A549 treated with CORT108297 at 1 μM for 4 hours (cell line): ENCODE measurements around the gene ACIN1. TPM values are rescaled to one million over a fixed set of nuclear protein-coding genes. Genes with fewer than 3 reads are reported as not detected.

Experiments
- total RNA-seq: library from RNA; stranded (reverse); fragments of 200-300 nt; extraction: Qiagen RNA extraction; gene quantifications from 5 replicates; pipeline ENCODE4 v1.2.3, GENCODE V29; 2022

Gene ACIN1, protein sequence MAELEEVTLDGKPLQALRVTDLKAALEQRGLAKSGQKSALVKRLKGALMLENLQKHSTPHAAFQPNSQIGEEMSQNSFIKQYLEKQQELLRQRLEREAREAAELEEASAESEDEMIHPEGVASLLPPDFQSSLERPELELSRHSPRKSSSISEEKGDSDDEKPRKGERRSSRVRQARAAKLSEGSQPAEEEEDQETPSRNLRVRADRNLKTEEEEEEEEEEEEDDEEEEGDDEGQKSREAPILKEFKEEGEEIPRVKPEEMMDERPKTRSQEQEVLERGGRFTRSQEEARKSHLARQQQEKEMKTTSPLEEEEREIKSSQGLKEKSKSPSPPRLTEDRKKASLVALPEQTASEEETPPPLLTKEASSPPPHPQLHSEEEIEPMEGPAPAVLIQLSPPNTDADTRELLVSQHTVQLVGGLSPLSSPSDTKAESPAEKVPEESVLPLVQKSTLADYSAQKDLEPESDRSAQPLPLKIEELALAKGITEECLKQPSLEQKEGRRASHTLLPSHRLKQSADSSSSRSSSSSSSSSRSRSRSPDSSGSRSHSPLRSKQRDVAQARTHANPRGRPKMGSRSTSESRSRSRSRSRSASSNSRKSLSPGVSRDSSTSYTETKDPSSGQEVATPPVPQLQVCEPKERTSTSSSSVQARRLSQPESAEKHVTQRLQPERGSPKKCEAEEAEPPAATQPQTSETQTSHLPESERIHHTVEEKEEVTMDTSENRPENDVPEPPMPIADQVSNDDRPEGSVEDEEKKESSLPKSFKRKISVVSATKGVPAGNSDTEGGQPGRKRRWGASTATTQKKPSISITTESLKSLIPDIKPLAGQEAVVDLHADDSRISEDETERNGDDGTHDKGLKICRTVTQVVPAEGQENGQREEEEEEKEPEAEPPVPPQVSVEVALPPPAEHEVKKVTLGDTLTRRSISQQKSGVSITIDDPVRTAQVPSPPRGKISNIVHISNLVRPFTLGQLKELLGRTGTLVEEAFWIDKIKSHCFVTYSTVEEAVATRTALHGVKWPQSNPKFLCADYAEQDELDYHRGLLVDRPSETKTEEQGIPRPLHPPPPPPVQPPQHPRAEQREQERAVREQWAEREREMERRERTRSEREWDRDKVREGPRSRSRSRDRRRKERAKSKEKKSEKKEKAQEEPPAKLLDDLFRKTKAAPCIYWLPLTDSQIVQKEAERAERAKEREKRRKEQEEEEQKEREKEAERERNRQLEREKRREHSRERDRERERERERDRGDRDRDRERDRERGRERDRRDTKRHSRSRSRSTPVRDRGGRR
- total RNA-seq, result 98.4 to 109 TPM (median 104 TPM) in 5 replicates

DNA sequence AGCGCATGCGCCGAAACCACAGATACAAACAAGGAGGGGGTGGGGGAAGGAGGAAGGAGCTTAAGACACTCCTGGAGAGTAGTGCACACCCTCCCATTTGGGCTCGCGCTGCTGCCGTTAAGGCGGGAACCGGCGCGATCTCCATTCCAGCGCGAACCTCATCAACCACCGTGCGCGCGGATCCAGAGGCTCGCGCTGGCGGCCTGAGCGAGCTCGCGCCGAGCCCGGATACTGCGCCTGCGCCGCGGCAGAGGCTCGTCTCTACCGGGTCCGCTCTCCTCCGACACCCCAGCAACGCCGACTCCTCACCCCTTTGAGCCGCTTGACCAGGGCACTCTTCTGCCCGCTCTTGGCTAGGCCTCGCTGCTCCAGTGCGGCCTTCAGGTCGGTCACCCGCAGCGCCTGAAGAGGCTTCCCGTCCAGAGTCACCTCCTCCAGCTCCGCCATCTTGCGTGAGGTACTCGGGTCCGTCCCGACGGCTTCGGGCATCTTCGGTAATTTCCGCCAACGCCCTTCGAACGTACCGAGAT, at the start of gene ACIN1:
Gene ACIN1, minus strand, starts transcription at position 471 of the 530 bp plus-strand sequence. Its CDS starts 24 bp downstream, at position 447.

GRCh38 chr14:23118506-23119362, 23.8 kb upstream of the ACIN1 start, which contains the start of gene CEBPE:
Gene CEBPE (minus strand): TSS chr14:23119255. CDS start chr14:23119091, 164 bp downstream.

DNA sequence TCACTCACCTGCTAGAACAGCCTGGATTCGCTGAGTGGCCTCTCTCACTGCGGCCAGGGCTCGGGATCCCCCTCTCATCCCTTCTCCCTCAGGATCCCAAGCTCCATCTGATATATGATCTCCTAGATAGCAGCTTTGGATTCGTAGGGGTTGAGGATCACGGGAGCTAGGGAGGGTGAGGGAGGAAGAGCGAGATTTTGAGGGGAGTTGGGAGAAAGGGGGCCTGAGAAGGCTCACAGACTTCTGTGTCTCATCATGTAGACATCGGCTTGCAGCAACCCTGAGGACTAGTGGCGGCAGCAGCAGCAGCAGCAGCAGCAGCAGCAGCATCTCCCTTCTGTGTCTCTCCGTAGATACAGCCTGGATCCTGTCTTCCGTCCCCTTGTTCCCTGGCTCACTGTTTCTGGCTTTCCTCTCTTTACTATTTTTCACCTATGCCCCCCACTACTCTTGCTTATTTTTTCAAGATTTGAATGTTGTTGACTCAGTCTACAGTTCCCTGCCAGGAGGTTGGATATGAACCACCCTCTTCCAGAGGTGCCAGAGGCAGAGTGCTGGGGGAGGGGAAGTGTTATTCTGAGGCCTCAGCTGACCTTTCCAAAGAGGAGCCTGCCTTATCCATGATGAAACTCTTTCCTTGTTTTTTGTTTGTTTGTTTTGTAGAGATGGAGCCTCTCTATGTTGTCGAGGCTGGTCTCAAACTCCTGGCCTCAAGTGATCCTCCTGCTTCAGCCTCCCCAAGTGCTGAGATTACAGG, 9.8 kb upstream of the ACIN1 start, which contains the start of gene CIROP:
Gene CIROP, minus strand, starts transcription at position 399 of the 757 bp plus-strand sequence. Its CDS starts 69 bp downstream, at position 330.

DNA sequence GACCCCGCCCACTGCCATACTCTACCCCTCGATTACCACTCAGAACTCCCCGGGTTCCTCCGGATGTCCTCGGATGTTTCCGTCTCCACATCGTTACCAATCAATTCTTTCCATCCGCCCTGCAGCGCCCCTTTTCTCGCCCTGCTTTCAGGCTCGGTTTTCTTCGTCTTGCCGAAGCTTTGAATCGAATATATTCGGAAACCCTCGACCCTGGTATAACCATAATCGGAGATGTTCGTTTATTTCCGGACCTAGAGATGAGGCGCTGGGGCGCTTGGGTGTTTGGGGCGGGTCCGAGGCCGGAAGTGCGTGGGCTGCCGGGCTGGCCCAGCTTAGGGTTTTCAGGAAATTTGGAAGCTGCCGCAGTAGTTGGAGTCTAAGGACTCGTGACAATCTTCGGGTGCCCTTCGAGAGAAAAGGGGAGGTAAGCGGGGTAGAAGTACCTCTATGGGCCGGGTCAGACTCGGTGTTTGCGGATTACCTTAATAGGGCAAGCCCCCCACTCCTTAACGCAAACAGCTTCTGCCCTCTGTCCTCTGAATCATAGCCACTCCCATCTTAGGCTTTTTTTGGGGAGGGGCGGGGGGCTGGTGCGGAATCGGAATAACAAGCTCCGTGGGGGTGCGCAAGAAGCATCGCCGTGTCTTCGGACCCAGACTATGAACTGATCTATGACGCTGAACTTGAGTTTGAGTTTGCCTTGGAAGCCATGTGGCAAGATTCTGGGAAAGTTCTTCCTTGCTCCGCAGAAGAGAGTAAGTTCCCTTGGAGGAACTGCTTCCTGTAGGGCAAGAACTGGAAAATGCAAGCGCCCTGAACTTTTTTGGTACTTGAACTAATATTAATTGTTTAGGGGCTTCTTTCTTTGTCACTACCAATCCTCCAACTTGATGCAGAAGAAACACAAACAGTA, 516 bp upstream of the ACIN1 start, which contains the start of gene C14orf119:
Gene C14orf119, plus strand, starts transcription at position 310 of the 913 bp plus-strand sequence. CDS start 2,154 bp downstream, outside the sequence.

DNA sequence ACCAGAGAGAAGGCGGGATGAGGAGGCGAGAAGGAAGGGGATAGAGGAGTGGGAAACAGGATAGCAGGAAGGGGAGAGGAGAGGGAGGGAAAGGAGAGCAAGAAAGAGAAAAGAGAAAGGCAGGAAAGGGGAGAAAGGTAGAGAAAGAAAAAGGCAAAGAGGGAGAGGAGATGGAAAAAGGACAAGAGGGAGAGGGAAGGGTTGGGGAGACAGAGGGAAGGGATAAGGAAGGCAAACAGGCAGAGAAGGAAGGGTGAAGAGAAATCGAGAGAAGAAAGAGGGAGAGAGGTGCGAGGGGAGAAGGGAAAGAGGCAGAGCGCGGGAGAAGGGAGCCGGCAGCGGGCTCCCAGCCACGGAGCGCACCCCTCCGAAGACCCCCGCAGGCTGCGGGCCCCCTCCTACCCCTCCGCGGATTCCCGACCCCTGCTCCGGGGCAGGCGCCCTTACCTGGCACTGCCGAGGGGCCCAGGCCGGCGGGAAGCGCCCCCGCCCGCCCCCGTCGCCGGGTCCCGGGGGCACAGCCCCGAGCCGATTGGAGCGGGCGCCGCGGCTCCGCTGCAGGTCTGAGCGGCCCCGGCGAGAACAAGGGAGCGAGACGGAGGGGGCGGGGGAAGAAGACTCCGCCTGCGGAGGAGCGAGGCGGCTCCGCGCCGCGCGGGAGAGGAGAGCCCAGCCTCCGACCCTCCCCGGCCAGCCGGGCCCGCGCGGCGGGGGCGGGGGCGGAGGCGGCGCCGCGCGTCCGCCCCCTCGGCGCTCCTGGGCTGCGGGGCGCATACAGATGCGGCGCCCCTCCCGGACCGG, 37.8 kb downstream of the ACIN1 start, which contains the start of gene CDH24:
Gene CDH24, minus strand, starts transcription at position 565 of the 801 bp plus-strand sequence. CDS start 1,787 bp downstream, outside the sequence.

DNA sequence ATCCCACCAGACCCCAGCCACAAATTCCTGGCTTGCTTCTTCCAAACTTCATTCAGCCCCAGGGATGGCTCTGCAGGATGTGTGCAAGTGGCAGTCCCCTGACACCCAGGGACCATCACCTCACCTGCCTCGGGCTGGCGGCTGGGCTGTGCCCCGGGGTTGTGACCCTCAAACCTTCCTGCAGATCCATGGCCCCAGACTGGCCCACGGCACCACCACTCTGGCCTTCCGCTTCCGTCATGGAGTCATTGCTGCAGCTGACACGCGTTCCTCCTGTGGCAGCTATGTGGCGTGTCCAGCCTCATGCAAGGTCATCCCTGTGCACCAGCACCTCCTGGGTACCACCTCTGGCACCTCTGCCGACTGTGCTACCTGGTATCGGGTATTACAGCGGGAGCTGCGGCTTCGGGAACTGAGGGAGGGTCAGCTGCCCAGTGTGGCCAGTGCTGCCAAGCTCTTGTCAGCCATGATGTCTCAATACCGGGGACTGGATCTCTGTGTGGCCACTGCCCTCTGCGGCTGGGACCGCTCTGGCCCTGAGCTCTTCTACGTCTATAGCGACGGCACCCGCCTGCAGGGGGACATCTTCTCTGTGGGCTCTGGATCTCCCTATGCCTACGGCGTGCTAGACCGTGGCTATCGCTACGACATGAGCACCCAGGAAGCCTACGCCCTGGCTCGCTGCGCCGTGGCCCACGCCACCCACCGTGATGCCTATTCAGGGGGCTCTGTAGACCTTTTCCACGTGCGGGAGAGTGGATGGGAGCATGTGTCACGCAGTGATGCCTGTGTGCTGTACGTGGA, 52.6 kb downstream of the ACIN1 start, which contains the start of gene PSMB11:
Gene PSMB11, plus strand, starts transcription at position 51 of the 804 bp plus-strand sequence. Its CDS starts 14 bp downstream, at position 65.

GRCh38 chr14:23034498-23035302, 60.2 kb downstream of the ACIN1 start, which contains the start of gene PSMB5:
Gene PSMB5 (minus strand): TSS chr14:23034900. CDS start chr14:23034881, 19 bp downstream.

GRCh38 chr14:23009939-23010726, 84.8 kb downstream of the ACIN1 start, which contains the start of gene C14orf93:
Gene C14orf93 (minus strand): TSS chr14:23010143. CDS start chr14:22999023, 11,120 bp downstream.

Other genes starting within 250 kb of the ACIN1 start
- gene LRP10, start 223.4 kb downstream of the ACIN1 start, total RNA-seq, result 58.5 to 90.1 TPM (median 82.3 TPM) in 5 replicates
- gene REM2, start 211.9 kb downstream of the ACIN1 start, total RNA-seq, result 0.30 to 0.50 TPM (median 0.44 TPM) in 5 replicates
- 62.1 to 70.9 TPM (median 63.9 TPM) in 5 replicates for gene RBM23, start 176.0 kb downstream of the ACIN1 start, total RNA-seq
- 105 to 136 TPM (median 107 TPM) in 5 replicates for gene PRMT5, start 165.8 kb downstream of the ACIN1 start, total RNA-seq
- gene HAUS4, start 138.0 kb downstream of the ACIN1 start, total RNA-seq, result 33.3 to 40.0 TPM (median 36.3 TPM) in 5 replicates
- 35.7 to 49.4 TPM (median 39.5 TPM) in 5 replicates for gene AJUBA, start 112.6 kb downstream of the ACIN1 start, total RNA-seq
- 2.9 to 3.8 TPM (median 3.7 TPM) in 5 replicates for gene C14orf93, start 85.0 kb downstream of the ACIN1 start, total RNA-seq
- gene PSMB5, start 60.2 kb downstream of the ACIN1 start, total RNA-seq, result 293 to 335 TPM (median 321 TPM) in 5 replicates
- not detected in 5 replicates for gene PSMB11, start 52.9 kb downstream of the ACIN1 start, total RNA-seq
- gene CDH24, start 37.6 kb downstream of the ACIN1 start, total RNA-seq, result 3.0 to 5.9 TPM (median 5.2 TPM) in 5 replicates
- gene C14orf119, start 369 bp upstream of the ACIN1 start, total RNA-seq, result 85.2 to 110 TPM (median 105 TPM) in 5 replicates
- gene CIROP, start 9.9 kb upstream of the ACIN1 start, total RNA-seq, result not detected in 5 replicates
- not detected in 5 replicates for gene CEBPE, start 24.1 kb upstream of the ACIN1 start, total RNA-seq
- 0.47 to 0.73 TPM (median 0.55 TPM) in 5 replicates for gene SLC7A8, start 88.5 kb upstream of the ACIN1 start, total RNA-seq
- gene RNF212B, start 142.8 kb upstream of the ACIN1 start, total RNA-seq, result not detected in 5 replicates
- 6.2 to 10.2 TPM (median 9.1 TPM) in 5 replicates for gene HOMEZ, start 191.0 kb upstream of the ACIN1 start, total RNA-seq
- 2.9 to 4.8 TPM (median 4.0 TPM) in 5 replicates for gene PPP1R3E, start 207.7 kb upstream of the ACIN1 start, total RNA-seq
- 17.7 to 23.3 TPM (median 20.7 TPM) in 5 replicates for gene BCL2L2, start 211.7 kb upstream of the ACIN1 start, total RNA-seq
- 139 to 159 TPM (median 152 TPM) in 5 replicates for gene PABPN1, start 226.3 kb upstream of the ACIN1 start, total RNA-seq